EH (cell line): ENCODE results near the gene TMEM31.

Experiments used
- DNase-seq: peaks from one replicate; pipeline ENCODE4 v3.0.0-alpha.2; 2015; ENCODE audit warnings: low read depth

The TMEM31 gene

GRCh38 chrX:103726477-103726876, 15.8 kb downstream of the TMEM31 start:
- no peak for DNase-seq

- no peak for DNase-seq
Observed at GRCh38 chrX:103727115-103727514, 16.4 kb downstream of the TMEM31 start.

- DNase-seq = no peak
Observed at GRCh38 chrX:103729015-103729414, 18.3 kb downstream of the TMEM31 start.

GRCh38 chrX:103730147-103730795, 19.6 kb downstream of the TMEM31 start:
- peak; percentile 36 for DNase-seq

- DNase-seq = peak; percentile 87
Observed at GRCh38 chrX:103730796-103731493, 20.2 kb downstream of the TMEM31 start.

- DNase-seq = peak; percentile 61
Observed at GRCh38 chrX:103733017-103733416, 22.3 kb downstream of the TMEM31 start.

GRCh38 chrX:103734125-103734760, 23.5 kb downstream of the TMEM31 start:
- DNase-seq = peak; percentile 17

GRCh38 chrX:103737696-103738095, 27.0 kb downstream of the TMEM31 start:
- DNase-seq = no peak

GRCh38 chrX:103739421-103739820, 28.7 kb downstream of the TMEM31 start:
- DNase-seq = no peak

- DNase-seq = peak; percentile 68
Observed at GRCh38 chrX:103741879-103742278, 31.2 kb downstream of the TMEM31 start.

- DNase-seq = no peak
Observed at GRCh38 chrX:103742339-103742738, 31.6 kb downstream of the TMEM31 start.

- no peak for DNase-seq
Observed at GRCh38 chrX:103747163-103747562, 36.5 kb downstream of the TMEM31 start.

- DNase-seq = no peak
Observed at GRCh38 chrX:103754401-103754800, 43.7 kb downstream of the TMEM31 start.

- no peak for DNase-seq
Observed at GRCh38 chrX:103756736-103757135, 46.0 kb downstream of the TMEM31 start.

- DNase-seq = no peak
Observed at GRCh38 chrX:103758555-103758954, 47.8 kb downstream of the TMEM31 start.

- peak; percentile 38 for DNase-seq
Observed at GRCh38 chrX:103763541-103763940, 52.8 kb downstream of the TMEM31 start.
